GM19455 (cell line): ENCODE data around the gene TPST1.
"Not testable (repeated sequence)": the region's sequence is repeated elsewhere in the genome, so short reads cannot be mapped to it uniquely, and the experiment has no call there.

Source experiments
- ATAC-seq: cut with Tn5 transposase; IDR thresholded peaks from one replicate; pipeline ENCODE4 v1.9.1; 2021; ENCODE audit not compliant: unreplicated experiment

The TPST1 gene

GRCh38 chr7:66204822-66205740, at the start of gene TPST1:
Gene TPST1 (plus strand): TSS chr7:66205334. CDS start chr7:66240426, 35,092 bp downstream.
- peak; percentile 94 for ATAC-seq

GRCh38 chr7:66156035-66156434, 49.1 kb upstream of the TPST1 start:
- not testable (repeated sequence) for ATAC-seq

DNA sequence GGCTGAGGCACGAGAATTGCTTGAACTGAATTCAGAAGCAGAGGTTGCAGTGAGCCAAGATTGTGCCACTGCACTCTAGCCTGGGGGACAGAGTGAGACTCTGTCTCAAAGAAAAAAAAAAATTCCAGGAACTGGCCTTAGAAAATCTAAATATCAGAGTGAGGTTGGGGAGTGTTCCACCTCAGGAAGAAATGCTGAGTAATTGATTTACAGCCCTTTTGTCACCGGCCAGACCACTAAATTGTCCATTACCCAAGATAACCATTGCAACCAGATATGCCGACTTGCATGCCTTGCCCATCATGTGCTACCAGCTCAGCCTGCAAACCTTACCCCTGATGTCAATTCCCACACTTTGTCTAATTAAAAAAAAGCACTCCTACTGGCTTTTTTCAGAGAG, 48.1 kb upstream of the TPST1 start:
- no peak for ATAC-seq

DNA sequence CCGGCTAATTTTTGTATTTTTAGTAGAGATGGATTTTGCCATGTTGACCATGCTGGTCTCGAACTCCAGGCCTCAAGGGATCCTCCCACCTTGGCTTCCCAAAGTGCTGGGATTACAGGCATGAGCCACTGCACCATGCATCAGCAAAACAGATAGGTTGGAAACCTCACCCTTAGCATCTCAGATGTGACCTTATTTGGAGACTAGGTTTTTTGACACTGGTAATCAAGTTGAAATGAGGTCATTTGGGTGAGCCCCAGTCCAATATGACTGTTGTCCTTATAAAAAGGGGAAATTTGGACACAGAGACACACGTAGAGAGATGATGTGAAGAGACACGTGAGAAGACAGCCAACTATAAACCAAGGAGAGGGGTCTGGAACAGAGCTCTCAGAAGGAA, 42.5 kb upstream of the TPST1 start:
- ATAC-seq = no peak

DNA sequence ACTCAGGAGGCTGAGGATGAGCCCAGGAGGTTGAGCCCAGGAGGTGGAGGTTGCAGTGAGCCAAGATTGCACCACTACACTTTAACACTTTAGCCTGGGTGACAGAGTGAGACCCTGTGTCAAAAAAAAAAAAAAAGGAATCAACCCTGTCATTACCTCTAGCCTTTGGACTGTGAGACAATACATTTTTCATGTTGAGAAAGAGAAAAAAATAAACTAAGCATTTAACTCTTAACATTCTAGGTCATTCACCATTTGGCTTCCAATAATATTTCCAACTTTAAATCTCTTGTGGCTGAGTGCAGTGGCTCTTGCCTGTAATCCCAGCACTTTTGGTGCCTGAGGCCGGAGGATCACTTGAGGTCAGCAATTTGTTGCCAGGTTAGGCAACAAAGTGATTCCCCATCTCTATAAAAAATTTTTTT, 41.9 kb upstream of the TPST1 start:
- ATAC-seq = no peak

GRCh38 chr7:66164356-66164755, 40.8 kb upstream of the TPST1 start:
- ATAC-seq = no peak

DNA sequence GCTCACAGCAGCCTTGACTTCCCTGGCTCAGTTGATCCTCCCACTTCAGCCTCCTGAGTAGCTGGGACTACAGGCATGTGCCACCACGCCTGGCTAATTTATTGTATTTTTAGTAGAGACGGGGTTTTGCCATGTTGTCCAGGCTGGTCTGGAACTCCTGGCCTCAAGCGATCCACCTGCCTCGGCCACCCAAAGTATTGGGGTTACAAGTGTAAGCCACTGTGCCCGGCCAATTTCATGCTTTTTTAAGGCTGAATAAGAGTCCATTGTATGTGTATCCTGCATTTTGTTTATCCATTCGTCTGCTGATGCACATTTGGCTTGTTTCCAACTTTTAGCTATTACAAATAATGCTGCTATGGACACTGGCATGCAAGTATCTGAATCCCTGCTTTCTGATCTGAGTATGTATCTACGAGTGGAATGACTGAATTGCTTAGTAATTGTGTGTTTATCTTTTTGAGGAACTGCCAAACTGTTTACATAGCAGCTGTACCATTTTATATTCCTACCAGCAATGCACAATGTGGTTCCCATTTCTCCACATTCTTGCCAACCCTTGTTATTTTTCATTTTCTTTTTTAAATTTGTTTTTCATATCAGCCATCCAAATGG, 37.3 kb upstream of the TPST1 start:
- no peak for ATAC-seq

DNA sequence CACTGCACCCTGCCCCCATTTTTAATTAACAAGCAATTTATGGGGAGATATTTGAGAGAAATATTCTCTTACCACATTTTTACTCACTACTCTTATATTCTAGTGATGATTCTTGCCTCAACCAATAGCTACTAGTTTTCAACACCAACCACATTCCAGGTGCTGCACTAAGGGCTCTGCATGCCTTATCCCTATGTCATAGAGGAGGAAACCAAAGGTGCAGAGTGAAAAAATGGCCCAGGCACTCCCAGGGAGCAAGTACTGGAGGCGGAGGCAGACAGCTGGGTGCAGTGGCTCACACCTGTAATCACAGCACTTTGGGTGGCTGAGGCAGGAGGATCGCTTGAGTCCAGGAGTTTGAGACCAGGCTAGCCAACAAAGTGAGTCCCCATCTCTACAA, 35.5 kb upstream of the TPST1 start:
- ATAC-seq = no peak

- no peak for ATAC-seq
Observed at GRCh38 chr7:66170309-66171231, 34.6 kb upstream of the TPST1 start.

- not testable (repeated sequence) for ATAC-seq
Observed at GRCh38 chr7:66172536-66173401, 32.4 kb upstream of the TPST1 start.

- no peak for ATAC-seq
Observed at GRCh38 chr7:66173856-66174255, 31.3 kb upstream of the TPST1 start.

- ATAC-seq = not testable (repeated sequence)
Observed at GRCh38 chr7:66175006-66175405, 30.1 kb upstream of the TPST1 start.

GRCh38 chr7:66176914-66177313, 28.2 kb upstream of the TPST1 start:
- ATAC-seq = no peak

DNA sequence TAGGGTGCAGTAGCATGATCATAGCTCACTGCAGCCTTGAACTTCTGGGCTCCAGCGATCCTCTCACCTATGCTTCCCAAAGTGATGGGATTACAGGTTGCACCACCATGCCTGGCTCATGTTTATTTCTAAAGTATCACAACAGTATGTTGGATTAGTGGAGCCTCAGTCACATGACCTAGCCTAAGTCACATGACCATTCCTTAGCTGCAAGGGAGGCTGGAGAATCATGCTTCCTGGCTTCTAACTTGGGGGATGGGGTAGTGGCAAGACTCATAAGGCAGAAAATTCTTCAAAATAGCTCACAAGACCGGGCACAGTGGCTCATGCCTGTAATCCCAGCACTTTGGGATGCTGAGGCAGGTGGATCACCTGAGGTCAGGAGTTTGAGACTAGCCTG, 26.9 kb upstream of the TPST1 start:
- no peak for ATAC-seq

DNA sequence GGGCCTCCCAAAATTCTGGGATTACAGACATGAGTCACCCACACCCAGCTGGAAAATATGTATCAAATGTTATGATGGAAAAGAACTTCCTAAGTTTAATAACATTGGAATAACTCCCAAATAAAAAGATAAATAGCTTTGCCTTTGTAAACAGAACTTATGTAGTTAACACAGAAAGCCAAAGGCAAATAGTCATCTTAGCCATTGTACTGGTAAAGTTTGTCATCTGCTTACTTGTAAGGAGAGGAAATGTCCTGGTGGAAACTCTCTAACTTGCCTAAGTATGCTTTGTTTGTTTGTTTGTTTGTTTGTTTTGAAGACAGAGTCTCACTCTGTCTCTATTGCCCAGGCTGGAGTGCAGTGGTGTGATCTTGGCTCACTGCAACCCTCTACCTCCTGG, 23.8 kb upstream of the TPST1 start:
- ATAC-seq = no peak

DNA sequence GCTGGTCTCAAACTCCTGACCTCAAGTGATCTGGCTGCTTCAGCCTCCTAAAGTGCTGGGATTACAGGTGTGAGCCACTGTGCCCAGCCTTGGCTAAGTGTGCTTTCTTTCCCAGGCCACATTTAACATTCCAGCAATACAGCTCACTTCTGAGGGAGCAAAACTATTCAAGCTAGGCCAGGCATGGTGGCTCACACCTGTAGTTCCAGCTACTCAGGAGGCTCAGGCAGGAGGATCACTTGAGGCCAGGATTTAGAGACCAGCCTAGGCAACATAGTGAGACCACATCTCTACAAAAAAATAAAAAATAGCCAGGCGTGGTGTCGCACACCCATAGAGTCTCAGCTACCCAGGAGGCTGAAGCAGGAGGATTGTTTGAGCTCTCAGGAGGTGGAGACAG, 23.3 kb upstream of the TPST1 start:
- ATAC-seq = no peak

GRCh38 chr7:66182920-66183319, 22.2 kb upstream of the TPST1 start:
- no peak for ATAC-seq

- ATAC-seq = no peak
Observed at GRCh38 chr7:66183700-66184099, 21.4 kb upstream of the TPST1 start.

GRCh38 chr7:66185680-66186187, 19.4 kb upstream of the TPST1 start:
- no peak for ATAC-seq

GRCh38 chr7:66186991-66187390, 18.1 kb upstream of the TPST1 start:
- no peak for ATAC-seq
